Brain microvascular endothelial cell (primary cell): Measurements from ENCODE around the gene PRR22.
"Not testable (repeated sequence)": the region's sequence is repeated elsewhere in the genome, so short reads cannot be mapped to it uniquely, and the experiment has no call there.

Experiments
- DNase-seq: peaks from one replicate; pipeline ENCODE4 v3.0.0-alpha.2; 2020
- H3K27ac ChIP-seq: fragments of 250-450 bp; sonication (Bioruptor Pico); 2 replicates; pipeline ENCODE4 v1.5.1; 2020; ENCODE audit warnings: mild to moderate bottlenecking, moderate library complexity
- H3K27me3 ChIP-seq: fragments of 250-450 bp; sonication (Bioruptor Pico); replicated peaks from 2 replicates; pipeline ENCODE4 v1.5.1; 2020; ENCODE audit warnings: mild to moderate bottlenecking
- H3K36me3 ChIP-seq: fragments of 250-450 bp; sonication (Bioruptor Pico); replicated peaks from 2 replicates; pipeline ENCODE4 v1.5.1; 2020; ENCODE audit warnings: mild to moderate bottlenecking
- H3K4me3 ChIP-seq: 2 replicates; pipeline ENCODE4 v1.5.1; 2011; ENCODE audit warnings: low read depth, mild to moderate bottlenecking, control low read depth, low read length, moderate library complexity
- in situ Hi-C: cut with HindIII; loops from 2 replicates; pipeline ENCODE4 v1.10.0; 2017; ENCODE audit warnings: low sequenced_read_pairs, low pct_ligation_motif_present
- TF ChIP-seq, protein P1 (sequence below): IDR thresholded peaks from 2 replicates; pipeline ENCODE4 v1.5.1; 2011; ENCODE audit warnings: low read depth, mild to moderate bottlenecking, moderate library complexity, low read length, control low read depth, inconsistent platforms; ENCODE audit errors: missing control alignments

PRR22 gene

GRCh38 chr19:5762608-5763217 is 21.8 kb downstream of the PRR22 start:
- no peak for DNase-seq
- no peaks in the 10 kb centered on the region for H3K27me3 ChIP-seq
- no peak overlapping the region for H3K27ac ChIP-seq
- no peaks in the 10 kb centered on the region for H3K36me3 ChIP-seq
- H3K4me3 ChIP-seq, result no peak overlapping the region
- TF ChIP-seq, protein P1, sequence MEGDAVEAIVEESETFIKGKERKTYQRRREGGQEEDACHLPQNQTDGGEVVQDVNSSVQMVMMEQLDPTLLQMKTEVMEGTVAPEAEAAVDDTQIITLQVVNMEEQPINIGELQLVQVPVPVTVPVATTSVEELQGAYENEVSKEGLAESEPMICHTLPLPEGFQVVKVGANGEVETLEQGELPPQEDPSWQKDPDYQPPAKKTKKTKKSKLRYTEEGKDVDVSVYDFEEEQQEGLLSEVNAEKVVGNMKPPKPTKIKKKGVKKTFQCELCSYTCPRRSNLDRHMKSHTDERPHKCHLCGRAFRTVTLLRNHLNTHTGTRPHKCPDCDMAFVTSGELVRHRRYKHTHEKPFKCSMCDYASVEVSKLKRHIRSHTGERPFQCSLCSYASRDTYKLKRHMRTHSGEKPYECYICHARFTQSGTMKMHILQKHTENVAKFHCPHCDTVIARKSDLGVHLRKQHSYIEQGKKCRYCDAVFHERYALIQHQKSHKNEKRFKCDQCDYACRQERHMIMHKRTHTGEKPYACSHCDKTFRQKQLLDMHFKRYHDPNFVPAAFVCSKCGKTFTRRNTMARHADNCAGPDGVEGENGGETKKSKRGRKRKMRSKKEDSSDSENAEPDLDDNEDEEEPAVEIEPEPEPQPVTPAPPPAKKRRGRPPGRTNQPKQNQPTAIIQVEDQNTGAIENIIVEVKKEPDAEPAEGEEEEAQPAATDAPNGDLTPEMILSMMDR, result no peak
- in situ Hi-C loops, result no loop called here

GRCh38 chr19:5753743-5754142 is 30.8 kb downstream of the PRR22 start:
- TF ChIP-seq, protein P1, result no peak
- in situ Hi-C loops, result no loop called here
- H3K27ac ChIP-seq, result no peak overlapping the region
- no peak for DNase-seq
- no peaks in the 10 kb centered on the region for H3K27me3 ChIP-seq
- H3K4me3 ChIP-seq, result no peak overlapping the region
- H3K36me3 ChIP-seq, result no peaks in the 10 kb centered on the region

- in situ Hi-C loops, result no loop called here
- Histone ChIP-seq H3K4me3 (no peak overlapping the region), H3K36me3 (no peaks in the 10 kb centered on the region), H3K27me3 (no peaks in the 10 kb centered on the region), H3K27ac (no peak overlapping the region)
- DNase-seq, result no peak
- TF ChIP-seq, protein P1, result no peak
Observed at GRCh38 chr19:5751709-5752108, 32.8 kb downstream of the PRR22 start.

- TF ChIP-seq, protein P1, result no peak
- Histone ChIP-seq H3K4me3 (no peak overlapping the region), H3K36me3 (no peaks in the 10 kb centered on the region), H3K27me3 (no peaks in the 10 kb centered on the region), H3K27ac (no peak overlapping the region)
- DNase-seq, result no peak
- in situ Hi-C loops, result no loop called here
Observed at GRCh38 chr19:5749505-5749904, 35.0 kb downstream of the PRR22 start.

GRCh38 chr19:5748920-5749319 is 35.6 kb downstream of the PRR22 start:
- in situ Hi-C loops, H3K27me3 ChIP-seq, H3K27ac ChIP-seq: not testable (repeated sequence)

DNA sequence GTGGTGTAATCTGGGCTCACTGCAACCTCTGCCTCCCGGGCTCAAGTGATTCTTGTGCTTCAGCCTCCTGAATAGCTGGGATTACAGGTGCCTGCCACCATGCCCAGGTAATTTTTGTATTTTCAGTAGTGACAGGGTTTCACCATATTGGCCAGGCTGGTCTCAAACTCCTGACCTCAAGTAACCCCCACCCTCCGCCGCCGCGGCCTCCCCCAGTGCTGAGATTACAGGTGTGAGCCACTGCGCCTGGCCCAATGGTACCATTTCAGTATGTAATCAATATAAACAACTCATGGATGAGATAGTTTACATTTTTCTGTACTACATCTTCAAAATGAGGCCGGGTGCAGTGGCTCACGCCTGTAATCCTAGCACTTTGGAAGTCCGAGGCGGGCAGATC is 39.5 kb downstream of the PRR22 start:
- in situ Hi-C loops, H3K4me3 ChIP-seq, H3K27ac ChIP-seq, DNase-seq, H3K27me3 ChIP-seq, H3K36me3 ChIP-seq: not testable (repeated sequence)

More at GRCh38 chr19:5748920-5749319, 35.6 kb downstream of the PRR22 start:
- H3K36me3 ChIP-seq, DNase-seq, H3K4me3 ChIP-seq: not testable (repeated sequence)

- H3K36me3 ChIP-seq, result no peaks in the 10 kb centered on the region
- no peaks in the 10 kb centered on the region for H3K27me3 ChIP-seq
- no peak for DNase-seq
- H3K4me3 ChIP-seq, result no peak overlapping the region
- in situ Hi-C loops, result no loop called here
- TF ChIP-seq, protein P1, result no peak
- no peak overlapping the region for H3K27ac ChIP-seq
Observed at GRCh38 chr19:5743630-5744029, 40.9 kb downstream of the PRR22 start.
